Iris pigment epithelial cell (primary cell): Measurements from ENCODE around the gene TLCD3A.
"Not testable (repeated sequence)": the region's sequence is repeated elsewhere in the genome, so short reads cannot be mapped to it uniquely, and the experiment has no call there.

Experiments
- DNase-seq: peaks from one replicate; pipeline ENCODE4 v3.0.0-alpha.2; 2011; ENCODE audit warnings: low read depth

TLCD3A gene

DNA sequence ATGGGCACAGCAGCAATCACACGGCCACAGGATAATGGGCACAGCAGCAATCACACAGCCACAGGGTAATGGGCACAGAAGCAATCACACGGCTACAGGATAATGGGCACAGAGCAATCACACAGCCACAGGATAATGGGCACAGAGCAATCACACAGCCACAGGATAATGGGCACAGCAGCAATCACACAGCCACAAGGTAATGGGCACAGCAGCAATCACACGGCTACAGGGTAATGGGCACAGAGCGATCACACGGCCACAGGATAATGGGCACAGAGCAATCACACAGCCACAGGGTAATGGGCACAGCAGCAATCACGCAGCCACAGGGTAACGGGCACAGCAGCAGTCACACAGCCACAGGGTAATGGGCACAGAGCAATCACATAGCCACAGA, 17.0 kb downstream of the TLCD3A start:
- not testable (repeated sequence) for DNase-seq

DNA sequence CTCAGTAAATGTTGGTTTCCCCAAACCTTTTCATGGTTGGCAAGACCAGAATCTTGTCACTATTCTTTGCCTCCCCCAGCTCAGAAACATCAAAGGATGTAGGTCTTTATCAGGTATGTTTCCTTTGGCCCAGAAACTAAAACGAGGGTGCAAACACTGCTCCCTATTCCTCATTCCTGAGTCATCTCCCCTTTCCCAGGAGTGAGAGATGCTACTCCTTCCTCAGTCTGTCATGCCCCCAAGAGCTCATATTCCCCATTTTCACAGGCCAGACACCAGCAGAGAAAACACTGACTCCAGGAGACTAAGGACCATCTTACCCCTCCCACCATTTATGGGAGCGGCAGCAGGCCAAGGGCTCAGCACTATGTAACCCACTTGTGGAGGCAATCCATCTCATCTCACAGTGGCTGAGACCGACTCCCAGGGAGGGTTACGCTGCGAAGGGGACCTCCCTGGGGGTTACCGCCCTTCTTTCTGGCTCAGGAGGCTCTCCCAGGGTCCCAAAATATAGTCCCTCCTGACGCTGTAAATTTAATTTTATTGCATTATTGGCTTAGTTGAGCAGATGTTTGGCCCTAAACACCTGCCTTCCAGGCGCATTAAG, 18.1 kb downstream of the TLCD3A start:
- no peak for DNase-seq

DNA sequence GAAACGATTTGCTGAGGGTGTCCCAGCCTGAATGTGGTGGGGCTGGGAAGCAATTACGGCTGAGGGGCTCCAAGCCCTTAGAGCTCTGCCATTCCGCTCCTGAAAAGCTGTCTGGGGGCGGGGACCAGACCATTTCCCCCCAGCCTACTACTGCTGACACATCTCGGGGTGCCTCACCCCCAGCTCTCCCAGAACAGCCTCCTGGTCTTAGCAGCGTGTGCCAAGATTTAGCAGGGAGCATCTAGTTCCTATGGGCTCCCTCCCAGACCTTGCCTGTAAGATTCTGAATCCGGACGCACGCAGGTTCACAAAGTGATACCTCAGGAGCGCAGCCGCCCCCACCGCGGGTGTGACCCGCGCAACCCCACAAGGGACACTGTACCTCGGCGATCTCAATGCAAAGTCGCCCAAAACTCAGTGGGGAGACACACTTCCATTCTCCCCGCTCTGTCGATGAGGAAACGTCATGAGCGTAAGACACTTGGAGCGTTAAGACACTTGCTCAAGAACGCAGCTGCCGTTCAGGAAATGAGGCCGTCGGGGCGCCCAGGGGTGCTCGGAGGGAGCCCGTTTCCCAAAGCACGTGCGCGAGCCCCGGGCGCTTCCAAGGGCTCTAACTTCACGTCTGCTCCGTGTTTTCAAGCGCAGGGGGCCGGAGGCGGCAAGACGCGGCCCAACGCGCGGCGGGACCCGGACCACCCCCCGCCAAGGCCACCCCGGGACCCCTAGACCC, 19.0 kb downstream of the TLCD3A start:
- peak; percentile 66 for DNase-seq

DNA sequence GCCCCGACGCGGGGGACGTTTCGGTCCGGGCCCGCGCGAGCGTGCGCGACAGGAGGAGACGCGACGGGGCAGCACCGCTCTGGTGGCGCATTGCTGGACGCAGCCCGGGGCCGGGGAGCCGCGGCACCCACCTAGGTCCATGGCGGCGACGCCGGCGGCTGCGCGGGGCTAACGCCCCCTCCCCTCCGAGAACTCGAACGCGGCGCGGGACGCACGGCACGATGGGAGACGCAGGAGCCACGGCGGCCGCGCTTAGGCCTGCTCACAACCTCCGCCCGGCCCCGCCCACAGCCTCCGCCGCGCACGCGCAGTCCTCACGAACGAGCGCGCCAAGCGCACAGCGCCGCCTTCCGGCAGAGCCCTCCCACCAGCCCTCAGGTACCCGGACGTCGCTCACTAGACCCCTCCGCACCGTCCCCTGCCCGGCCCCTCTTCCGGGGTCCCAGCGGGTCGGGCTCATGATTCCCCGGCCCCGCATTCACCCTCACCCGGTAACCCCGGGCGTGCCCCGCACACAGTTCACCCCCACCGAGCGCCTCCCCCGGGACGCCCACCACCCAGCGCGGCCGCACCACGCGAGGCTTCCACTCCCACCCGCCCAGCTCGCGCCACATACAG, 19.7 kb downstream of the TLCD3A start, which contains the start of gene GEMIN4:
GEMIN4 (minus strand) TSS at position 263 of the 618 bp plus-strand sequence; CDS start at position 141, 122 bp downstream.
- peak; percentile 79 for DNase-seq

DNA sequence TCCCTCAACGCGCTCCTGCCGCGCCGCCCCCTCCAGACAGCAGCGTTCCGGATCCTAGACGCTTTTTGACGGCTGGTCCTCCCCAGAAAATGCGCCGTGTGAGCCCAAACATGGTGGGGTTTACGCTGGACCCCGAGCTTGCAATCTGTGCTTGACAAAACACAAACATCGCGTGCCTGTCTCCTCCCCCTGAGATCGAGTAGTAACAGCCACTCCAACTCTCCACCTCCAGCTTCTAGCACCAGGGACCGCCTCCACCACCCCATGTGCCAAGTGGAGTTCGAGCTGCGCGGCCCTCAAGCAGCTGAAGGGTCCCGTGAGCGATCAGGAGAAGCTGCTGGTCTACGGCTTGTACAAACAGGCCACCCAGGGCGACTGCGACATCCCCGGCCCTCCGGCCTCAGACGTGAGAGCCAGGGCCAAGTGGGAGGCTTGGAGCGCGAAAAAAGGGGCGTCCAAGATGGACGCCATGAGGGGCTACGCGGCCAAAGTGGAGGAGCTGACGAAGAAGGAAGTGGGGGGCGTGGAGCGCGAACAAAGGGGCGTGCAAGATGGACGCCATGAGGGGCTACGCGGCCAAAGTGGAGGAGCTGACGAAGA, 20.3 kb downstream of the TLCD3A start:
- peak; percentile 64 for DNase-seq

DNA sequence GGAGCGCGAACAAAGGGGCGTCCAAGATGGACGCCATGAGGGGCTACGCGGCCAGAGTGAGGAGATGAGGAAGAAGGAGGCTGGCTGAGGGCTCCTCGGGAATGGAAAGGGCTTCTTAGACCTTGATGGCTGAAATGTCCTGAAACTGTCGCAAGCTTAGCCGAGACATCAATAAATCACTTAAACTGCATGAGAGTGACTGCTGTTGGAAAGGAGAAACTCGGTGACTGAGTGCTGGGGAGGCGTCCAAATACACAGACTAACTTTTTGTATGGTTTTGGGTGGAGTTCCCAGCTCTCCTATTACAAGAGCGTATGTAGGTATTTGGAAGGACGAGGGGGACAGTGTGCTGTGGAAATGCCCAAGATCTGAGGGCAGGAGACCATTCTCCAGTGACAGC, 21.0 kb downstream of the TLCD3A start:
- no peak for DNase-seq

DNA sequence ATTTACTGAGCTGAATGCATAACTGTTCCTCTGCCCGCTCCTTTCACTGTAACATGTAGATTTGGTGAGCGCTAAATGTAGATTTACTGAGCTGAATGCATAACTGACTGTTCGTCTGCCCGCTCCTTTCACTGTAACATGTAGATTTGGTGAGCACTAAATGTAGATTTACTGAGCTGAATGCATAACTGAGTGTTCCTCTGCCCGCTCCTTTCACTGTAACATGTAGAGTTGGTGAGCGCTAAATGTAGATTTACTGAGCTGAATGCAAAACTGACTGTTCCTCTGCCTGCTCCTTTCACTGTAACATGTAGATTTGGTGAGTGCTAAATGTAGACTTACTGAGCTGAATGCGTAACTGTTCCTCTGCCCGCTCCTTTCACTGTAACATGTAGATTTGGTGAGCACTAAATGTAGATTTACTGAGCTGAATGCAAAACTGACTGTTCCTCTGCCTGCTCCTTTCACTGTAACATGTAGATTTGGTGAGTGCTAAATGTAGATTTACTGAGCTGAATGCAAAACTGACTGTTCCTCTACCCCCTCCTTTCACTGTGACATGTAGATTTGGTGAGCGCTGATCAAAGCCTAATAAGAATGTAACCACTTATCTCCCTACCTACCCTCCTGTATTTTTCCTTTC, 23.0 kb downstream of the TLCD3A start:
- not testable (repeated sequence) for DNase-seq

DNA sequence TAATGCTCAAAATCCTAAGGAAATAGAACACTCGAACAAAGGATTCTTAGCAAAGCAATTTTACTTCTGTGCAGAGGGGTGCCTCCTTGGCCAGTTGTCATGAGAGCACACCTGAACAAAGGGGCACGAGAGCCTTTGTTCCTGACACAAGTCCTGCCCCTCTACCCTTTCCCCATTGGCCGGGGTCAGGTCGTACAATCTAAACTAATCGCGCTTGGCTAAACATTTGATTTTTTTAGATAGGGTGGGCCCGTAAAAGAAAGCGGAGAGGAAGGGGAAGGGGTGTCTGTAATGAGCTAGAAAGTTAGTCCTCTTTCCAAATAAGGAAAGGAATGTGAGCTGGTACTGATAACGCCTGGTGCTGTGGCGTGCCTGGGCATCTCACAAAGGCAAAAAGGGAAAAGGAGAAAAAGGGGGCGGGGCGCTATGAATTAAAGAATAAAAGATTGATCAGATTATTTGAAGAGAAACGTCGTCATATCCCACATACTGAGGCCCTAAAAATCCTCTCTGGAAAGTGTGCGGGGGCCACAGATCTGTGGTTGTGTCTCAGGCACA, 23.7 kb downstream of the TLCD3A start:
- not testable (repeated sequence) for DNase-seq

DNA sequence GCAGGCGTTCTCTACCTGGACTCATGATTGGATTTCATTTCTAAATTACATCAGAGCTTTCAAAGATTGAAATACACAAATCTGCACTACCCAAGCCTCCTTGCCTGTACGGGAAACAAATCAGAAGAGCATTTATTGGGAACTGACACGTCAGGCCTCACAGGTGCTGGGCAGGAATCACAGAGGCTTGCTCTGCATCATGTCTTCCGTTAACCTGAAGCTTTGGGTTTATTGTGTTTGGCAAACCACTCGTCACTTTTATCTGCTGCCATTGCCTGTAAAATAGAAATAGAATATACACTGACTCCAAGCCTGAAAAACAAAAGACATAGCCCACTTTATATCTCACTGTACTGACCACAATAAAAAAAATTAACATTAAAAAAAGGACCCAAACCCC, 27.6 kb downstream of the TLCD3A start:
- no peak for DNase-seq

DNA sequence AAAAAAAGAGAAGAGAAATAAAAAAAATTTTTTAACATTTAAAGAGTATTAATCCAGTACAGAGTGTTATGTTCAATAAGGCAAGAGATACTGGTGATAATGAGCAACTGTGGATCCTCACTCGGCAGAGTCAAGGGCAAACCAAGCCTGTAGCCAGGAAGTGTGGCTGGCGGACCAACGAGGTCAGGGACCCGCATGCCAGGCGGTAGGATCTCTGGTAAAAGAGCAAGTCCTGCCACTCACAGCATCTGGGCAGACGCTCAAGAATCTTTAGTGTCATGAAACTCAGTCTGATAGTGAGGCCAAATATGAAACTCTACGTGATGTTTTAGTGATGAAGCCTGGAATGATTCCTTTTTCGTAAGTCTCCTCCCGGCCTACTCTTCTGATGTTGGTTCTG, 28.0 kb downstream of the TLCD3A start:
- DNase-seq = no peak

DNA sequence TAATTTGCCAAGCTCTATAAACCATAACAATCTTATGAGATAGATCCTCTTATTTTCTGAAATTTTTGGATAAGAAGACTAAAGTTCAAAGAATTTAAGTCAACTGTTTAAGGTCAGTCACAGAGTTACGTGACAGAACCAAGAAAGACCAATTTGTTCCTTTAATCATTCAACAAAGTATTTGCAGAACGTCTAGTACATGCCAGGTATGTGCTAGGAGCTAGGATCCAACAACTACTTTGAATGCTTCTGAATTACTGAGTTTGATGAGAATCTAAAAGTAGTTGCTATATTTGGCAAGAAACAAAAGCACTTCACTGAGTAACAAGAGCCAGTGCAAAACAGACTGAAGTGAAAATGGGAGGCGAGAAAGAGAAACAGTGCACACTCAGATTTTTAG, 34.7 kb downstream of the TLCD3A start:
- DNase-seq = no peak

DNA sequence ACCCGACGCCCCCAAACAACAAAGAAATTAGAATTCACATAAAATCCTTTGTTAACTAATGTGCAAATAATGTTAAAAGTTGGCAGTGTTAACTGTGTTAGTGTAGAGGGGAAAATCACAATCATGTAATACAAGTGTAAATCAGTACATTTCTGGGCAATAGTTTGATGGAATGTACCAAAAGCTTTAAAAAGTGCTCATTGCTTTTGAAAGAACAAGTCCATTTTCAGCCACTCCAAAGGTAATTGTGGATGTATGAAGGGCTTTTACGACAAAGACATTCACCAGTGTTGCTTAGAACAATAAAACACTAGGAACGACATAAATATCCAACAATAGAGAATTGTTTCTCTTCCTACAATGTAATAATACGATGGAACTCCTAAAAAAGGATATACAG, 40.6 kb downstream of the TLCD3A start:
- no peak for DNase-seq

DNA sequence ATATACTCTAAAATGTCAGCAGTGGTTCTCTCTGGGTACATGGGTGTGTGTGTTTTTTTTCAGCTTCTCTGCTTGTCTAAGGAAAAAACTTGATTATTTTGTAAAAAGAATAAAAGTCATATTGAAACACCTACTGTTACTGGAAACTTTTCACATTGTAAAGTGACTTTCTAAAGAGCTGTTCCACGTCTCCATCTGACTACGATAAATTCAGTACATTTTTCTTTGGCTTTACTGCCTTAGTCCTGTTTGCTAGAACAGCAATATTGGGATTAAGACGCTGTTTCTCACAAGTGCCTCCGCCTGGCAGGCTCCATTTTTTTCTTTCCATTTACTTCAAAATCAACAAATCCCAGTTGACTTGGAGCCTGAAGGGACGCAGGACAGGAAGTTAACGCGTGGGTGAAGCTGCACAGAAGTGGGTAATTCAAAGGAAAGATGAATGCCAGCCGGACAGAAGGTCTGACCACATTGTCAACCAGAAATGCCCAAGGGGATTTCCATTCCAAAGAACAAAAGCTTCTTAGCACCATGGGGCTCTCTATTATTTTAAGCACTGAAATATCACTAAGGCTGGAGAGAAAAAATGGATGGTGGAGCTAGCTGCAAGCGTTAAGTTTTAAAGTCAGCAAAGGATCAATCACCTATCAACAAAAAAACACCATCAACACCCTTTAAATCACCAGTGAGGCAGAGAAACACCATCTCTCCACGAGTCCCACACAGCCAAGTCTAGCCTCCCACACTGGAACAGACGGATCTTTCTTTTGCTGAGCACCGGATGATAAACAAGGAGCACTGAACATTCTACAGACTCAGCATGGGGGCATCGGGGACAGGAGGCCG, 41.3 kb downstream of the TLCD3A start:
- no peak for DNase-seq

DNA sequence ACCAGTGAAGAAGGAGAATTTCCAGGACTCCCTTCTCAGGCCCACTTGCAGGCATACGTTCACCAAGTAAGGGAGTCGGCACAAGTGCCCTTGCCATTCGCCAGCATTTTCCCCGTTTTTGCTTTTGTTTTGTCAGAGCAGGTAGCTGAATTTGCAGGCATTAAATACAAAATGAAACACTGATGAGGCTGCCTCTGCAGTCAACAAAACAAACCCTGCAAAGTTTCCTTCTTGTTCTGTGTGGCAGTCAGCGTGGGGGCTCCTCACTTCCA, 41.9 kb downstream of the TLCD3A start:
- DNase-seq = no peak

DNA sequence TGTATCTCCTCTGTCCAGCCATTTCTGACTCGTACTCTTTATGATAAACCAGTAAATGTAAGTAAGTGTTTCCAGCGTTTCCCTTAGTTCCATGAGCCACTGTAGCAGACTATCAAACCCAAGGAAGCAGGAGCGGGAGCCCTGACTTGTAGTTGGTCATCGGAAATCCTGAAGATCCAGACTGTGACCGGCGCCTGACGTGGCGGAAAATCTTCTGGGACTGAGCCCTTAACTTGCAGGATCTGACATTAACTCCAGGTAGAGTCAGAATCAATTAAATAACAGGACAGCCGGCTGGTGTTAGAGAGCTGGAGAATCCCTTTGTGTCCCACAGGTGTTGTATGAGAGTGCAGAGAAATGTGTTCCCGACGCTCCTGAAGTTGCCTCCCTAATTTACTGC, 45.7 kb downstream of the TLCD3A start:
- DNase-seq = no peak

DNA sequence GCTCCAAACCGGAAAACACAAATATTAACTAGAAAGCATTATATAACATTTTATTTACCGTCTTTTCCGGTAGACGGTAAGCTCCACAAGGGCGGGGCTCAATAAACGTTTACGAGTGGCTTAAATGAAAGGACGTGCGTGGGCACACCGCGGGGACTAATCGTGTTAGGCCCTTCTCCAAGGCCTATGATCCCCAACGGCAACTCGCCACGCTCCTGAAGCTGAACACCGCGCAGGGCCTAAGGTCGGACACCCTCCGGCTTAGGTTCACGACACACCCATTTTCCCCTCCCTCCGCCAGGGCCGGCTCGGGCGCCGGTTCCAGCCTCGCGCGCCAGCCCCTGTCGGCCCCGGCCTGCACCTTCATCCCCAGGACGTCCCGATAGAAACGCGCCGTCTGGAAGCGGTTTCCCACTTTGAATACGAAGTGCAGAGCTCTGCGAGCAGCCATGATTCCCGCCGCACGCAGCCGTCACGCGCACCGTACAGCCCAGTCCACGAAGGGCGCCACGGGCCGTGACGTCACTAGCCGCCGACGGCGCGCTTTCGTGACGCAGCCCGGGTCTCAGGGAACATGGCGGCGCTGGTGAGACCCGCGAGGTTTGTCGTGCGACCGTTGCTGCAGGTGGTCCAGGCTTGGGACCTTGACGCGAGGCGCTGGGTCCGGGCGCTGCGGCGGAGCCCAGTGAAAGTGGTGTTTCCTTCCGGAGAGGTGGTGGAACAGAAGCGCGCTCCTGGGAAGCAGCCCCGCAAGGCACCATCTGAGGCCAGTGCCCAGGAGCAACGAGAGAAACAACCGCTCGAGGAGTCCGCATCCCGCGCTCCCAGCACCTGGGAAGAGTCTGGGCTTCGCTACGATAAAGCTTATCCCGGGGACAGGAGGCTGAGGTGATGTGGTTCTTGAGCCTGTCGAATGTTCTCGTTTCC, 49.7 kb downstream of the TLCD3A start, which contains the start of the genes GLOD4 and MRM3:
GLOD4 (minus strand) TSS at position 476 of the 927 bp plus-strand sequence; CDS start at position 451, 25 bp downstream.
MRM3 (plus strand) TSS at position 549 of the 927 bp plus-strand sequence; CDS start at position 575, 26 bp downstream.
- DNase-seq = peak; percentile 85

DNA sequence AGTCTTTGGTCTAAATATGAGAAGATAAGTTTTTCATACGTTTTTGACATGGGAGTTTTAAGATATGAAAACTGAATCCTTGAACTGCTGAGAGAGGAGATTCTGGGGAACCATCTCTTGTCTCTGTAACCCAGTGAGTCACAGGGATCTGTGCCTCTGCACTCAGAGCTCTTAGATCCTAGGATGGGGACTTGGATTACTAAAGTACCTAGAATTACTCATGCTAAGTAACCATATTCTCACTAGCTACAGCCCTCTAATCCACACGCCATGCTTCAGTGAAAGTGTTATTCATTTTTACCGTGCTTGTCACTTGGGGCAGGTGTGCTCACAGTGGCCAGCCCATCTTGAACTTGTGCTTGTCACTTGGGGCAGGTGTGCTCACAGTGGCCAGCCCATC, 51.7 kb downstream of the TLCD3A start:
- DNase-seq = no peak

DNA sequence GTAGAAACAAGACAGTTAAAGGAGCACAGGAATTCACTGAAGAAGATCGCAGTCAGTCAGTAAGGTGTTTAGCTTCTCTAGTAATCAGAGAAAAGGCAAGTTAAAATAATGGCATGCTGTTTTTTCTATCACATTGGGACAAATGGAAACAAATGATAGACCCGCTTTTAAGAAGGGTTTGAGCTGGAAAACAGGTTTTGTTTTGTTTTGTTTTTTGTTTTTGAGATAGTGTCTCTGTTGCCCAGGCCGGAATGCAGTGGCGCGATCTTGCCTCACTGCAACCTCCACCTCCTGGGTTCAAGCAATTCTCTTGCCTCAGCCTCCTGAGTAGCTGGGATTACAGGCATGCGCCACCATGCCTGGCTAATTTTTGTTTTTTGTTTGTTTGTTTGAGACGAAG, 53.5 kb downstream of the TLCD3A start:
- not testable (repeated sequence) for DNase-seq

DNA sequence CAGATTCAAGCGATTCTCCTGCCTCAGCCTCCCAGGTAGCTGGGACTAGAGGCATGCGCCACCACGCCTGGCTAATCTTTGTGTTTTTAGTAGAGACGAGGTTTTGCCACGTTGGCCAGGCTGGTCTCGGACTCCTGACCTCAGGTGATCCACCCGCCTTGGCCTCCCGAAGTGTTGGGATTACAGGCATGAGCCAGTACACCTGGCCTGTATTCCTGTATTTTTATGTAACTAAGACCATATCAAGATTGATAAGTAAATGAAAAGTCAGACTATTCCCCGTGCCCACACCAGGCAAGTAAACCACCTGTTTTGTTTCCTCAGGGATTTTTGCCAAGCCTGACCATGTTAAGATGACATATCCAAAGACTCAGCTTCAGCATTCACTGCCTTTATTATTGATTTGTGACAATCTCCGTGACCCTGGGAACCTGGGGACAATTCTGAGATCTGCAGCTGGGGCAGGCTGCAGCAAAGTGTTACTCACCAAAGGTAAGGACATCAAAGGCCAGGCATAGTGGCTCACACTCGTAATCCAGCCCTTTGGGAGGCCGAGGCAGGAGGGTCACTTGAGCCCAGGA, 55.3 kb downstream of the TLCD3A start:
- DNase-seq = no peak

DNA sequence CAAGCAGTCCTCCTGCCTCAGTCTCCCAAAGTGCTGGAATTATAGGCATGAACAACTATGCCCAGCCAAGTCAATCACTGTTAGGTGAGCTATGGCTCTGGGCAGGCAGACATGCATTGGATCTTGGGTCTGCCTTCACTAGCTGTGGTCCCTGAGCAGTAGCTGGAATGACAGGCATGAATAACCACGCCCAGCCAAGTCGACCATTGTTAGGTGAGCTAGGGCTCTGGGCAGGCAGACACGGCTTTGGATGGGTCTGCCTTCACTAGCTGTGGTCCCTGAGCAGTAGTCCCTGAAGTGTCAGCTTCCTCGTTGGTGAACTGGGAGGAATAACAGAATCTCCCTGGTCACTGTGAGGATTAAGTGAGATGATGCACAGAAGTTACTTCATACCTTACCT, 56.2 kb downstream of the TLCD3A start:
- DNase-seq = no peak
